ENCODE results near the gene PRKCA.

PRKCA gene

GRCh38 chr17:66667090-66667489, 364.7 kb downstream of the PRKCA start:
- H3K36me3 Mint-ChIP-seq (ENCODE audit: low read depth), result peaks cover 55% of the 10 kb centered on the region
- DNase-seq, result no peak
- peak overlapping the region; percentile 84 for H3K27ac Mint-ChIP-seq
- H3K4me1 Mint-ChIP-seq (ENCODE audit: low read depth), result peaks cover 83% of the 10 kb centered on the region
- H3K4me3 Mint-ChIP-seq, result peak overlapping the region; percentile 37
- H3K9me3 Mint-ChIP-seq, result no peaks in the 10 kb centered on the region
- H3K27me3 Mint-ChIP-seq, result no peaks in the 10 kb centered on the region

- peaks cover 50% of the 10 kb centered on the region for H3K36me3 Mint-ChIP-seq (ENCODE audit: low read depth)
- H3K27me3 Mint-ChIP-seq, result no peaks in the 10 kb centered on the region
- H3K27ac Mint-ChIP-seq, result peak overlapping the region; percentile 84
- H3K9me3 Mint-ChIP-seq, result no peaks in the 10 kb centered on the region
- H3K4me3 Mint-ChIP-seq, result peak overlapping the region; percentile 37
- peaks cover 83% of the 10 kb centered on the region for H3K4me1 Mint-ChIP-seq (ENCODE audit: low read depth)
- peak; percentile 71 for DNase-seq
Observed at GRCh38 chr17:66667491-66668030, 365.1 kb downstream of the PRKCA start.

DNA sequence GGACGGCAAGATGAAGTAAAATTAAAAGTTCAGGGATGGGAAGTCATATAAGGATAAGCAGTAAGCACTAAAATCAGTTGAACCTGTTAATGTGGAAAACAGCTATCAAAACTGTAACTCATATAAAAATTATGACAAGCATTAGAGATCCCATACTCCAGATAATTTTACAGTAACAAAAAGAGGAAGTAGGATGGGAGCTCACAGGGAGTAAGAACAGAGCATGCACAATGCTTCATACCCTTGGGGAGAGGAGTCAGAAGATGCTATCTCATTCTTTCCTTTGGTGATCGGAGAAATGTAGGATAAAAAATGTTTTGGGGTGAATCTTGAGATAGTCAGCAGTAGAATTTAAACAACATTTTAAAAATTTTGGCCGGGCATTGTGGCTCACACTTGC, 367.8 kb downstream of the PRKCA start:
- H3K4me1 Mint-ChIP-seq (ENCODE audit: low read depth), result peaks cover 85% of the 10 kb centered on the region
- no peaks in the 10 kb centered on the region for H3K9me3 Mint-ChIP-seq
- no peak overlapping the region for H3K4me3 Mint-ChIP-seq
- peaks cover 52% of the 10 kb centered on the region for H3K36me3 Mint-ChIP-seq (ENCODE audit: low read depth)
- no peaks in the 10 kb centered on the region for H3K27me3 Mint-ChIP-seq
- DNase-seq, result no peak
- H3K27ac Mint-ChIP-seq, result no peak overlapping the region

GRCh38 chr17:66671156-66671555, 368.7 kb downstream of the PRKCA start:
- no peak for DNase-seq
- H3K27ac Mint-ChIP-seq, result no peak overlapping the region
- peaks cover 79% of the 10 kb centered on the region for H3K4me1 Mint-ChIP-seq (ENCODE audit: low read depth)

GRCh38 chr17:66673668-66674276, 371.4 kb downstream of the PRKCA start:
- Mint-ChIP-seq H3K27me3 (no peaks in the 10 kb centered on the region), H3K9me3 (peaks cover 2% of the 10 kb centered on the region), H3K36me3 (ENCODE audit: low read depth) (peaks cover 56% of the 10 kb centered on the region), H3K4me3 (no peak overlapping the region), H3K4me1 (ENCODE audit: low read depth) (peaks cover 75% of the 10 kb centered on the region), H3K27ac (peak overlapping the region; percentile 86)
- peak; percentile 55 for DNase-seq

More at GRCh38 chr17:66671156-66671555, 368.7 kb downstream of the PRKCA start:
- H3K36me3 Mint-ChIP-seq (ENCODE audit: low read depth), result peaks cover 52% of the 10 kb centered on the region
- H3K9me3 Mint-ChIP-seq, result no peaks in the 10 kb centered on the region
- no peak overlapping the region for H3K4me3 Mint-ChIP-seq
- no peaks in the 10 kb centered on the region for H3K27me3 Mint-ChIP-seq

GRCh38 chr17:66675273-66675990, 373.0 kb downstream of the PRKCA start:
- Mint-ChIP-seq H3K27ac (peak overlapping the region; percentile 40), H3K4me1 (ENCODE audit: low read depth) (peaks cover 70% of the 10 kb centered on the region), H3K36me3 (ENCODE audit: low read depth) (peaks cover 67% of the 10 kb centered on the region), H3K4me3 (no peak overlapping the region), H3K9me3 (peaks cover 2% of the 10 kb centered on the region), H3K27me3 (no peaks in the 10 kb centered on the region)
- DNase-seq, result no peak

DNA sequence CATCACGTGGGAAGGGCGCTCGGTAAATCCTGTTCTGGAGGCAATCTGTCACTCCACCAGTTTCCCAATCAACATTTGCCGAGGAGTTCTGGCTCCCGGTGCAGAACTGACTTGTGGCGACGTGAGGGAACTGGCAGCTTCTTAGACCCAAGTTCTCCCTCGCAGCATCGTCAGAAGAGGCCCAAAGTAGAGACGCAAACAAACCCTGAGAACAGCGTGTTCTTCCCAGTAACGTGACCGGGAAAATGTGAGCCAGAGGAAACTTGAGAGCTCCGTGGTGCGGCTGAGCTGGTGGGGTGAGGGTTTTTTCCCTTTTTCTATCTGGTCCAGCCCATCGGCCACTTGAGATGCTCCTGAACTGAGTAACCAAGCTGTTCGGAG, 373.6 kb downstream of the PRKCA start:
- H3K4me1 Mint-ChIP-seq (ENCODE audit: low read depth), result peaks cover 69% of the 10 kb centered on the region
- no peak overlapping the region for H3K4me3 Mint-ChIP-seq
- peaks cover 2% of the 10 kb centered on the region for H3K9me3 Mint-ChIP-seq
- DNase-seq, result no peak
- peaks cover 68% of the 10 kb centered on the region for H3K36me3 Mint-ChIP-seq (ENCODE audit: low read depth)
- H3K27me3 Mint-ChIP-seq, result no peaks in the 10 kb centered on the region
- H3K27ac Mint-ChIP-seq, result peak overlapping the region; percentile 40

- no peak for DNase-seq
- Mint-ChIP-seq H3K27ac (no peak overlapping the region), H3K4me3 (no peak overlapping the region), H3K27me3 (no peaks in the 10 kb centered on the region), H3K4me1 (ENCODE audit: low read depth) (peaks cover 67% of the 10 kb centered on the region), H3K36me3 (ENCODE audit: low read depth) (peaks cover 71% of the 10 kb centered on the region), H3K9me3 (peaks cover 2% of the 10 kb centered on the region)
Observed at GRCh38 chr17:66676421-66676820, 374.0 kb downstream of the PRKCA start.

GRCh38 chr17:66677201-66677981, 375.0 kb downstream of the PRKCA start:
- Mint-ChIP-seq H3K4me3 (no peak overlapping the region), H3K27me3 (no peaks in the 10 kb centered on the region), H3K9me3 (peaks cover 2% of the 10 kb centered on the region), H3K36me3 (ENCODE audit: low read depth) (peaks cover 78% of the 10 kb centered on the region), H3K27ac (peak overlapping the region; percentile 89), H3K4me1 (ENCODE audit: low read depth) (peaks cover 57% of the 10 kb centered on the region)
- no peak for DNase-seq

DNA sequence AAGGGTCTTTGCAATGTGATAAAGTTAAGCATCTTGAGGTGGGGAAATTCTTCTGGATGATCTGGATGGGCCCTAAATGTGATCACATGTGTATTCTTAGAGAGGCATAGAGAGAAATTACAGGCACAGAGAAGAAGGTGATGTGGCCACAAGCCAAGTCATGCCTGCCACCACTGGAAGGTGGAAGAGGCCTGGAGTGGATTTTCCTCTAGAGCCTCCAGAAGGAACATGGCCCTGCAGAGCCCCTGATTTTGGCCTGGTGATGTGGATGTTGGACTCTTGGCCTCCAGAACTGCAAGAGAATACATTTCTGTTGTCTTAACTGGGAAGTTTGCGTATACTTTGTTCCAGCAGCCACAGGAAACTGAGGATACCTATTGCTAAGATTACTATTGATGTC, 375.6 kb downstream of the PRKCA start:
- Mint-ChIP-seq H3K9me3 (peaks cover 2% of the 10 kb centered on the region), H3K27me3 (no peaks in the 10 kb centered on the region), H3K4me1 (ENCODE audit: low read depth) (peaks cover 52% of the 10 kb centered on the region), H3K4me3 (no peak overlapping the region), H3K27ac (peak overlapping the region; percentile 89), H3K36me3 (ENCODE audit: low read depth) (peaks cover 85% of the 10 kb centered on the region)
- no peak for DNase-seq

- Mint-ChIP-seq H3K36me3 (ENCODE audit: low read depth) (peaks cover 84% of the 10 kb centered on the region), H3K9me3 (peaks cover 2% of the 10 kb centered on the region), H3K27ac (peak overlapping the region; percentile 35), H3K27me3 (no peaks in the 10 kb centered on the region), H3K4me1 (ENCODE audit: low read depth) (peaks cover 44% of the 10 kb centered on the region), H3K4me3 (no peak overlapping the region)
- no peak for DNase-seq
Observed at GRCh38 chr17:66678827-66679226, 376.4 kb downstream of the PRKCA start.

GRCh38 chr17:66679631-66680517, 377.5 kb downstream of the PRKCA start:
- Mint-ChIP-seq H3K27me3 (no peaks in the 10 kb centered on the region), H3K4me1 (ENCODE audit: low read depth) (peaks cover 34% of the 10 kb centered on the region), H3K9me3 (peaks cover 2% of the 10 kb centered on the region), H3K4me3 (no peak overlapping the region), H3K27ac (no peak overlapping the region), H3K36me3 (ENCODE audit: low read depth) (peaks cover 79% of the 10 kb centered on the region)
- DNase-seq, result no peak

DNA sequence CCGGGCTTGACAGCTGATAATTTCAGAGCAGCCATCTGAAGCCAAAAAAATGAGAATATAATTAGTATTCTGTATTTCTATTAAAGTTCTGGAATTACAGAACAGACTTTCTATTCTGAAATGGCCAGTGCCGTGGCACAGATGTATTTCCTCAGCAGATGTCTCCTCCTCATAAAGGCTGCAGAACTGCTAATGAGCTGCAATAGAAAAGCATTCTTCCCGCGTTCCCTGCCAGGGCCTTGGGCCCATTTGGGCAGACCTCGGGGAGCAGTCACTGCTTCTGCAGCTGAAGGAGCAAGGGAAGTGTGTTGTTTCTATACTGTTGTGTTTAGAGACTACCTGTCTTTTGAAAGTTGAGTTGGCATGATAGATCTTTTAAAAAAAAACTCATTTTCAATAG, 379.9 kb downstream of the PRKCA start:
- H3K36me3 Mint-ChIP-seq (ENCODE audit: low read depth), result peaks cover 76% of the 10 kb centered on the region
- no peak for DNase-seq
- H3K27ac Mint-ChIP-seq, result no peak overlapping the region
- no peaks in the 10 kb centered on the region for H3K27me3 Mint-ChIP-seq
- peaks cover 20% of the 10 kb centered on the region for H3K4me1 Mint-ChIP-seq (ENCODE audit: low read depth)
- no peak overlapping the region for H3K4me3 Mint-ChIP-seq
- H3K9me3 Mint-ChIP-seq, result peaks cover 2% of the 10 kb centered on the region

DNA sequence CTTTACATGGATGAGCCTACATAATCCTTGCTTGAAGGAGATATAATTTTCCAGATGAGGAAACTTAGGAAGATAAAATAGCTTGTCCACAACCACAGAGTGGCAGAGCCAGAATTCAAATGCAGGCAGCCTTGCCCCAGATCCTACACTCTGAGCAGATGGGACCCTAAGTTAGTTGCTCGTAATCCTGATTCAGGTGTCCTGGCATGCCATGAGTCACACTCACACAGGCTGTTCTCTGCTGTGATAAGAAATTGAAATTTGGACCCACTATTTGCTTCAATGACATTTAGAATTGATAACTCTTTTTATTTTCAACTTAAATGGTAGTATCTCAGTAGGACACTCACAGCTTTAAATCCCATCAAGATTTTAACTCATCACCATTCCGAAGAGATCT, 381.8 kb downstream of the PRKCA start:
- peaks cover 5% of the 10 kb centered on the region for H3K4me1 Mint-ChIP-seq (ENCODE audit: low read depth)
- H3K27me3 Mint-ChIP-seq, result no peaks in the 10 kb centered on the region
- H3K36me3 Mint-ChIP-seq (ENCODE audit: low read depth), result peaks cover 76% of the 10 kb centered on the region
- no peak overlapping the region for H3K27ac Mint-ChIP-seq
- DNase-seq, result no peak
- H3K9me3 Mint-ChIP-seq, result no peaks in the 10 kb centered on the region
- no peak overlapping the region for H3K4me3 Mint-ChIP-seq

Data from activated T-cell treated with anti-CD3 and anti-CD28 coated beads, Interleukin-2, amount 50 U/mL, for 24 hours (primary cell).